Activated naive CD4-positive, alpha-beta T cell (primary cell): ENCODE results near the gene HOXD10.

ENCODE experiments used
- DNase-seq, 4 experiments: peaks; one replicate each; lab custom pipeline; 2025; lab: John Stamatoyannopoulos, UW

The HOXD10 gene

GRCh38 chr2:176115883-176116813 is at the start of gene HOXD10:
Gene HOXD10, plus strand, starts transcription at chr2:176116778. Its CDS starts 56 bp downstream, at chr2:176116834.
- no peak for DNase-seq

- DNase-seq = no peak
Observed at GRCh38 chr2:176067589-176068418, 48.8 kb upstream of the HOXD10 start.

DNA sequence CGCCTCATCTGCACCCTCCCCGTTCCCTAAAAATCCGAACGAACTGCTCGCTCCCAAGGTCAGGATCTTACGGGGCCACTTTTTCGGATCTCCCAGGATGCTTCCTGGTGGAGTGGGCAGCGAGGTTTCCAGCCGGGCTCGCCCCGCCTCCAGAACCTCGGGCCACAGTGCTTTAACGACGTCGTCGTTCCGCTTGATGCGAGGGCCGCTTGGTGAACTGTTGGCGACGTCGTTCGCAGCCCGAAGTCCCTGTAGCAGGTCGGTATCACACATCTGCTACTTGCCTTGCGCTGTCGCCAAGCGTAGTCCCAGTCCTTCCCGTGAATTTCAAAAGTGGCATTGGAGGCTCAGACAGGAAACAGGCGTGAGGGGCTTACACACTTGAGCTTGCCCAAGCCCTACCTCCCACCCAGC is 48.2 kb upstream of the HOXD10 start:
- DNase-seq = no peak

DNA sequence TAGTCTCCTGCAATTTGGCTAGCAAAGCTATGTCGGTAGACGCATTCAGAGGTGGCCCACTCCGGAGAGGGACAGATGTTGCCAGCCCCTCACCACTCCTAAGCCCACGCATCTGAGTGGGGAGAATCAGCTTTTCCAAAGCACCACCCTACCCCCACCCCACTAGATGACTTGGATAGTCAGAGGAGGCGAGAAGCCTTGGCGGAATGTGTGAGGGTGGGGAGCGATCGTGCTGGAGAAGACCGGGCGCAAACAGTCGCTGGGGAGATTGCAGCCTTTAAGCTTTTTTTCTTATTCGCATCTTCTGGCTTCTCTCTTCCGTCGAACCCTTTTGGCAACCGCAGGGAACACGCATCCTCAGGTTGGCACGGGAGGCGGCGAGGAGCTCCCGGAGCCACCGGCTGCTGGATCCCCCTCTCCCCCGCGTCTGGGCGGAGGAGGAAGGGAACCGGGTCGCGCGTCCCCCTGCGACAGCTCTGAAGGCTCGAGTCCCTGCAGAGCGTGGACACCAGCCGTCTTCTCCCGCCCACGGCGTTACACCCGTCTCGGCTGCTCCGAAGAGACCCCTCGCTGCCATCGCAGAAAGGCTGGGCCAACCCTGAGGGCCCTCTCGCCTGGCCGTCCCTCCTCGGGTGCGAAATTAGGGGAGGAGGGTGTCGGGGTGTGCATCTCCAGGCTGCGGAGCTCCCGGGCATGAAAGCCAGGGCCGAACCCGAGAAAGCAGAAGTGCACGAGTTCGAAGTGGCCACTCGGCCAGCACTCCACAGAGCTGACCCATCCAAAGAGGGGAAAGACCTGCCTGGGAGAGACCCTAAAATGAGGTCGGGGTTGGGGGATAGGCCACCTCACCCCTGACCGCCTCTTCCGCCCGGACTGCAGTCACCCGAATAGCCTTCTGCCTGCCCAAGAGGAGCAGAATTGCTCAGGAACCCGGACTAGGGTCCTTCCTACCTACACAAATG is 45.0 kb upstream of the HOXD10 start:
- DNase-seq = no peak

- DNase-seq = no peak
Observed at GRCh38 chr2:176072292-176072669, 44.3 kb upstream of the HOXD10 start.

DNA sequence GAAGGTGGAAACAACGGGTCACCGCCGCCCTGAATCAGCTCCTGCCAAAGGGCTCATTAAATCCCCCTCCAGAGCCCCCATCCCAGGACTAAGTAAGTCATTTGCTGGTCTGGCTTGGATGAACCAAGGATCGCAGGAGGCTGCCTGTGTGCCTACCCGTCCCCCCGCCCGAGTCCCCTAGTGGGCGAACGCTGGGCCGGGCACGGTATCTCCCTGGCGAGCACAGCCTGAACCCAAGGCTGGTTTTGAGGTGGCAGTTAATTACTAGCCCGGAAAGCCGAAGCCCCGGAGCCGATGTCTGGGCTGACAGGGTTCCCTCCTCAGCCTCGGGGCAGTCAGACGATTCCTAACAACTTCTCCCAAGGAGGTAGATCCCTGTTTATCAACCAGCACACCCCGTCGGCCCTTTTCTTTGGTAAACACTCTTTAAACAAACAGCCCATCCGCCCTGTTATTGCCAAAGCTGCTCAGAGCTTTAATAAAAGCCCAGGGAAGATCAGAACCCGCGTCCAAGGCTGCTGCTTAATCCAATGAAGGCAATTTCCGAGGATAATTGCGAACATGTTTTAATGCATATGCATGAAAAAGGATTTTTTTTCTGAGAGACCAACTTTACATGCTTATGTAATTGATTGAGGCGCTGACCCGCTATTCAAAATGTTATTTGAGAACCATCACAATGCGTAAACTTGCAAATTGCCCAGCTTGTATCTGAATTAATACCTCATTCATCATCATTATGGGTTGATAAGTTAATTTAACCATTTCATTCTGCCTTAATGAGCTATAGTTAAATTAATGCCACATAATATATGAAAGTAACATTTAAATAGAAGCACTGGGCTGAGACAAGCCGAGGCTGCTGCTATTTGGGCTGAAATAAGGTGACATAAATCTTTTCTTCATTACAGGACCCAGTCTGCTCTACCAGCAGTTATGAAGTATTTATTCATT is 43.4 kb upstream of the HOXD10 start:
- no peak for DNase-seq

- no peak for DNase-seq
Observed at GRCh38 chr2:176074919-176075425, 41.6 kb upstream of the HOXD10 start.

DNA sequence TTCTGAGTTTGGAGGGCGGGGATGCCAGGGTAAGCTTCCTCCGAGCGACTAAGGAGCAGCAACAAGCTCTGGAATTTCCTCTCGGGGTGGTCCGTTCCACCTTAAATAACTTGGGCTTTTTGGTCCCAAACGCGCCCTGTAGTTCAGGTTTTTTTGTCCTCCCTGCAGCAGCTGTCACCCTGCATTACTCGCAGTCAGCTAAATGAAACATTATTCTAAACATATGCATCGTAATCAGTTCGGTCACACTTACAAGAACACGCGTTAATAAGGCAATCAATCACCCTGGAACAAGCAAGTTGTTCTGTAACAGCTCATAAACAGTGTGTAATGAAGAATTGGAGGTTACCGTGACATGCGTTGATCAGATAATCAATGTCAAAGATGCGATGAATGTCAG is 41.1 kb upstream of the HOXD10 start:
- no peak for DNase-seq

DNA sequence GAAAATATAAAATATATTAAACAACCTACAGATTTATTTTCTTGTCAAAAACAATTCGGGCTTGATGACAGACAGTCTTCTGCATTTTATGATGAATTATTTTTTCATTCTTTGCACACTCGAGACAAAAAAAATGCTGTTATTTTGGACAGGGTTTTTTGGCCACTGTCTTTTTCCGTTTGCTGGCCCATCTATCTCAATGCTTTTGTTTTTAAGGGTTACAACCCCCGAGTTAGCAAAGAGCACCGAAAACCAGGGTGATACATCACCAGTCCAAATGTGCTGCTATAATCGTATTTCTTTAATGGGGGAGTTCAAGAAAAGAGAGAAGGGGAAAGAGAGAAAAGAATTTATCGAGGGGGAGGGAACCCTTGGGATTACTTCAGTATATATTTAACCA is 40.5 kb upstream of the HOXD10 start:
- no peak for DNase-seq

- DNase-seq = no peak
Observed at GRCh38 chr2:176076796-176077195, 39.8 kb upstream of the HOXD10 start.

- no peak for DNase-seq
Observed at GRCh38 chr2:176078541-176079284, 37.9 kb upstream of the HOXD10 start.

GRCh38 chr2:176079285-176079830 is 37.2 kb upstream of the HOXD10 start:
- no peak for DNase-seq

GRCh38 chr2:176079831-176080539 is 36.6 kb upstream of the HOXD10 start:
- no peak for DNase-seq

DNA sequence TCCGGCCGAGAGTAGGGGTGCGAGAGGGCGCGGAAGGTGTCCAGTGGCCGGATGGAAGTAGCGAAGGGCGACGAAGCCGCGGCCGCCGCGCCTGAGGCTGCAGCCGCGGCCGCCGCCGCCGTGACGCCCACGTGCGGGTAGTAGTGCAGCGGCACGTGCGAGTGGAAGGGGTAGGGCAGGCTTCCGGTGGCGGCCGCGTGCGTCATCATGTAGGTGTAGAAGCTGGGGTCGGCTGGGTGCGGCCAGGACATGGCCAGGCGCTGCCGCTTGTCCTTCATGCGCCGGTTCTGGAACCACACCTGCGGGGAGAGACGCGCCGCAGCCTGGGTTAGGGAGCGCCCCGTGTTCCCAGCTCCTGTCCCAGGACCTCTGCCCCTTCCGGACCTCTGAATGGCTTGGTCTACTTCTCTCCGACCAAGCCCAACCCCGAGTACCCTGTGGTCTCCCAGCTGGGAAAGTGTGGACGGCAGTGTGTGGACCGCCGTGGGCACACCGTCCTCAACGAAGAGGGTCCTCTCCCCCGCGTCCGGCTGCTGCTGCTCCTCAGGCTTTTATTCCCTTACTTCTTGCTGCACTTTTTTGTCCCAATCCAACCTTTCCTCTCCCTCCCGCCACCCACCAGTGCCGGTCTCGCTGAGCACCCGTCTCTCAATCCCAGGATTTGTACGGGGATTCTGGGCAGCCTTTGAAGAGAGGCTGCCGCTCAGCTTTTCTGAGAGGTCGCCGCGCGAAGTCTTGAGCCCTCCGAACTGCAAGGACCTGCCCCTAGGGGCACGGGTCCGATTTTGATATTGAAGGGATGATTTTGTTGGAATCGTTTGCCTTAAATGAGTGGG is 35.8 kb upstream of the HOXD10 start:
- DNase-seq = no peak

- no peak for DNase-seq
Observed at GRCh38 chr2:176081376-176081836, 35.2 kb upstream of the HOXD10 start.

DNA sequence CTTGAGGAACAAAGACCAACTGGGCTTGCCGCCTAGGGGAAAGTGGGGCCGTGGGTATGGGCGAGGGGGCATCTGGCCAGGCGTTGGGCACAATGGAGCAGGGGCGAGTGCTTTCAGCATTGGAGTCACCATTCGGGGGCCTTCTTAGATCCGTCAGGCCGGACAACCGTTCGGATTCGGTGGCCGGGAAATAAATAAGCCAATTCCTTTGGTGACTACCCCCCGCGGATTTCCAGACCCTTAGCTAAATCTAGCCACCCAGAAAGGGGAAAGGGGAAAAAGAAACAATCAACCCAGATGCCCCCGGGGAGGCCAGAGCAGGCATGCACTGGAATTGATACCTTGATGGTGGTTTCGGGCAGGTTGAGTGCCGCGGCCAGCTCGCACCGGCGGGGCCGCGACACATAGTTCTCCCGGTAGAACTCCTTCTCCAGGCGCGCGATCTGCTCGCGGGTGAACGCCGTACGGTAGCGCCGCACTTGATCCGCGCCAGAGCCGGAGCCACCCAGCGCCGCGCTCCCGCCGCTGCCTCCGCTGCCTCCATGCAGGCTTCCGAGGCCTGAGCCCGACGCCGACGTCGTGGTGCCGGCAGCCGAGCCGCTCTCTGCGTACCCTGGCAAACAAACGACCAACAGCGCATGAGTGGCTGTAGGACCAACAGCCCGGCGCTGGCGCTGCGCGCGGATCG is 34.6 kb upstream of the HOXD10 start:
- DNase-seq = no peak

- DNase-seq = no peak
Observed at GRCh38 chr2:176082525-176082823, 34.1 kb upstream of the HOXD10 start.
